GM18499 (cell line): ENCODE measurements around the gene VPS37B.

Source experiments
- ATAC-seq: cut with Tn5 transposase; IDR thresholded peaks from one replicate; pipeline ENCODE4 v1.9.1; 2021; ENCODE audit warnings: moderate number of reproducible peaks; ENCODE audit not compliant: insufficient read depth, unreplicated experiment

The VPS37B gene

DNA sequence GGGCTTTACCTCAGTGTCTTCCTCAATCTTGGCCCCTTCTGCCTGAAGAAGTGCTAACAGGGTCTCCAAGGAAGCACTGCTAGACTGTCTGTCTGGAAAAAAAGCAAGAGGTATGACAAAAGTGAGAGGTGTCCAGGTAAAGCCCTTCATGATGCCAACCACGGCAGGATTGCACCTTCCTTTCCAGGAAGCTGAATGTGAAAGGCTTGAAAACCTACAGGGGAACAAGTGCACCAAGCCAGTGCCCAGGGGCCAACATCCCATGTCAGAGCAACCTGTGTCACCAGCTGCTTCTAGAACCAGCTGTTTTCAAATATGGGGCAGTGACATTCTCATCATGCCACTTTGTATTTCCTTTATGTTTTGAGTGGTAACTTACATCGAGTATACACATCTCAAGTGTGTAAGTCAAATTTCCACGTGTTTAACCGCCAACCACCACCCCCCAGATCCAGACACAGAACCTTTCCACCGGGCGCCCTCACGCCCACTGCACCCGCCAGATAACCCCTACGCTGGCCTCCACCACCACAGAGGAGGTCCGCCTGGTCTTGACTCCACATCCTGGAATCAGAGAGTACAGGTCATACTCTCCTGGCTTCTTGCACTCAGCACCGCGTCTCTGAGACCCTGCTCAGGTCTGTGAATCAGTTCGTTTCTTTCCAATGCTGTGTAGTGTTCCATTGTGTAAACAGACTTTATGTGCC is 27.3 kb downstream of the VPS37B start:
- no peak for ATAC-seq

DNA sequence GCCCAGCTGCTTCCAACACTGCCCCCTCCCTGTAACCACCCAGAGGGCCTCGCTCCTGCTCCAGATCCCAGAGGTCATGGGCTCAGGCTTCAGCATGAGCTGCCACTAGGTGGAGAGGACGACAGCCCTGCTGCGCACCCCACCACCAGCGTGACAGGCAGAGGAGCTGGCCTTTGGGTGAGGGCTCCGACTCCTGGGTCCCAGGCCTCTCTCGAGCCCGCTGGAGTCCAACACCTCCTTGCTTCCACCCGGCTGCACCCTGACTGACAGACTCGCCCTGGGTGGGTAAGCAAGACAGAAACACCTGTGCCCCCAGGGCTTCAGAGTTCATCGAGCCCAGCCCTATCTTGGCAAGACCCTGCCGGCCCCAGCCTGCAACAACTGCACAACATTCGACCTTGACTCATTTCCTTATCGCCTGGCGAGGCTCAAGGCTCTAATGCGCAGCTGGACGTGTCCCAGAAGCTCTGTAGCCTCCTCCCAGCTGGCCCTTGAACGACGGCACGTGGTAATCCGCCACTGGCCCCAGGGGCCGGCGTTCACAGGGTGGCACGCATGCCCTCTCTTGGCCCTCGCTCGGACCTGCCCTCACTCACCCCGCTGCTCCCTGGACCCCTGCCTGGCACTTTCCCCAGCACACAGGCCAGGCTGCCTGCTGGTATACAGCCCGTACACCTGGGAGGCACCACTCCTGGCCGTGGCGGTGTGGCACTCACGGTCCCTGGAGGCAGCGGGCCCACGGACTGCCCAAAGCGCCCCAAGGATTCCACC is 28.0 kb downstream of the VPS37B start:
- ATAC-seq = no peak

DNA sequence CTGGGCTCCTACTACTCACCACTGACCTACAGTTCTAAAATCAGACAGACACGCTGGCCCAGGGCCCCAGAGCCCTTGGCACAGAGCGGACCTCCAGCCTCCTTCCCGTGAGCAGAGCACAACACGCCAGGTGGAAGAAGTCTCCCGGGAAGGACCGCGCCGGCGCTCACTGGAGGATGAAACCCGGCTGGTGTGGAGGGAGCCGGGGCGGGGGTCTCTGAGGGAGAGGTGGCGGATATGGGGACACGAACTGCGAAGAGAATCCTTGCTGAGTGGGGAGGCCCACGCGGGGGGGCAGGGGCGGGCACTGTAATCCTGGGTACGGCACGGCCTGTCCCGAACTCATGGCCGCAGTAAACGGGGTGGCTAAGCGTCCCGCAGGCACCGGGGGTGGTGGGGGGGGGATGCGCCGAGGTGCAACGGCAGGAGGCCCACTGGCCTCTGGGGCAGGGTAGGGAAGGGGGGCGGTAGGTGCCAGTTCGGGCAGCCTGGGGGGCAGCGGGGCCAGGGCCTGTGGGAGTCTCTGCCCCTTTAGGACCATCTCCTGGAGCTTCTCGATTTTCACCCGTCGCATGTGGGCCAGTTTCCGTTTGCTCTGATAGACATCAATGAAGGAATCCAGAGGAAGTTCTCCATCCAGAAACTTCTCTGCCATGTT is 28.8 kb downstream of the VPS37B start:
- ATAC-seq = no peak

DNA sequence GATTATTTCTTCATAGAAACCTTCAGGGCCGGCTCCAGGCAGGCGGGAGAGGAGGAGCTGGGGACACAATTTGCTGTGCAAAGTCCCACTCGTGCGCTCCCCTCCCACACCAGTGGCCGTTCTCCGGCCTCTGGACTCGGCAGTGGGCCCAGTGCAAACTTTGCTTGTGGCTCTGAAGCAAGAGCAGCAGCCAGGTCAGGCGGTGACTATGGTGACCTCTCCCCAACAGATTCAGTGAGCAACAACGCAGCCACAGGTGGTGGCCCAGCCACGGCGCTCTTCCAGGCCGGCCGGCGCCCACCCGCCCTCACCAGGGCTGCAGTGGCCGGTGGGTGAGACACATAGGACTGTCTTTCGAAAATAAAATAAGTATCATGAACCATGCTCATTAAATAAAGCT is 29.5 kb downstream of the VPS37B start:
- no peak for ATAC-seq

DNA sequence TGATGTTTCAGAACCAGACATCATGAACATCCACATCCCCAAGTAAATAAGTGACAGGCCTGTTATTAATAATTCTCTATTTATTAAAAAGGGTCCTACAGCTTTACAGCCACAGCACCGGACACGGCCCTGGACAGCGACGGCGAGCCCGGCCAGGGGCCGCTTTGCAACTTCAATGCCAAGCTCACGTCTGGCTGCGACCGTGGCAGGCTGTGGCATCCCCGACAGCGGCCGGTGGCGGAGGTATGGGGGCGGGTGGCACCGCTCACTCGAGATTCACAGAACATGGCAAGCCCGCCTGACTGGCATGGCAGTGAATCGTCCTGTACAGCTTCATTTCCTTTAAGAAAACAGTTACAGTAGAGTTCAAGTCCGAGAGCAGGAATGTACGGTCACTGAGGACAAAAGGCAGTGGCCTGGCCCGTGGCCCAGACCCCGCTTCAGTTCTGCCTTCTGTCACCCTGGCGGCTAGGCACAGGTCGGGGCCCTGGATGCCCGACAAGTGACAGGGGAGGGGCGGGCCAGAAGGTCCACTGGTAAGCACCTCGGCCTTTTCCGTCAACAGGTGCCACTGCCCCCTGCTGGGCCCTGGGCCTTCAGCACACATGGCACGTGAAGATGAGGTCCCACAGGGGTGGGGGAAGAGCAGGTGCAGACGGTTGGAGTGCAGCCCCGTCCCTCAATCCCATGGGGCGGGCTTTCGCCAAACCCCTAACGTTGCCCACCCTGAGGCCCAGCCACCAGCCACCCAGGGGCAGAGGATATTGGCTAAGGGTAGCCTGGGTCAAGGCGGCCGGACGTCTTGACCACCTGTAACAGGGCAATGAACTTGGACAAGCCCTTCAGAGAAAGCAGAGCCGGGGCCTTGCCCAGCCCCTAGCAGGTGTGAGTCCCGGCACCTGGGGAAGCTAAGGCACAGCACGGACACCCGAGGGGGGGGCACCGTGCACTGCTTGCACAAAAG is 30.4 kb downstream of the VPS37B start:
- ATAC-seq = no peak

DNA sequence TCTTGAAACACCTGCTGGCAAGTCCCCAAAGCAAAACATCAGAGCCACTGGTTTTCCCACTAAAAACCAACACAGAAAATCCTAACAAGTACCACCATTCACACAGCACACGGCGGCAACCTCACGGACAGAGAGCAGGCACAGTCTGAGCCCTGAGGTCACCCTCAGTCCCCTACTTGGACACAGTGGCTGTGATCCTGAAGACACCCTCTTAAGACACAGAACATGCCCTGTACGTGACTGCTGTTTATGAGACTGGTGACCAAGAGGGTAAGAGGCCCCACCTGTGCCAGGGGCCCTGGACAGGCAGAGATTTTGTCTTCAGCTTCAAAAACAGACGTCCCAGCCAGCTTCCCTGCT is 31.1 kb downstream of the VPS37B start:
- ATAC-seq = no peak

DNA sequence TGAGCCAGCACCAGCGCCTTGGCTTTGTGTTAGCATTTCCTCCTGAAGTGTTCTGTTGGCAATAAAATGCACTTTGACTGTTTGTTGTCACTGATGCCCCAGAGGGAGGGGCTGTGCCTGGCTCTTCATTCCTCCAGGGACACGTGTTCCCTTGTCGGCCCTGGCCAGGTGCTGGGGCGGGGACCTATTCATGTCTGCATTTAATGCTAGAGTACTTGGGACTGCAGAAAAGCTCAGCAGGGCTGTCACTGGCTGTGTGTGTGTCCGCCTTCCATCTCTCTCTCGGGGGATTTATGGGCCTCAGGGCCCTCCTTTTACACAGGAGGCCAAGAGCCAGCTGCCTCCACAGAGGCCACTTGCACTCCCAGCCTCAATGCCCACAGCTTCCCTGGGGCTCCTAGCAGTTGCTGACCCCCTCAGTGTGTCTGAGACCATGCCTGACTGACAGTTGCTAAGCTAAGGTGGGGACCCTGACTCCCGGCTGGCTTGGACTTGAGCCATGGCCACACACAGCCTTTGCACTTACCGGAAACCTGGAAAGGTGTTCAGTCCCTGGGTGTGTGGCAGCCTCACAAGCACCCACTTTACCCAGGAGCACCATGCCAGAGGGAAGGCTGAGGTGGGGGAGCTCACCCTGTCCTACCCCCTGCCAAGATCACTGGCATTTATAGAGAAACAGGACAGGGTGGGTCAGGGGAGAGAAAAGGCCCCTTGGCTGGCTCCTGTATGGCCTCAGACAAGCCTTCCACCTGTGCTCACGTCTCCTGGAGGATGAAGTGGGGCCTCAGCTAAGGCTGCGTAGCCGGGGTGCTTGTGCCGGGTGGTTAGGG is 32.8 kb downstream of the VPS37B start:
- ATAC-seq = no peak

DNA sequence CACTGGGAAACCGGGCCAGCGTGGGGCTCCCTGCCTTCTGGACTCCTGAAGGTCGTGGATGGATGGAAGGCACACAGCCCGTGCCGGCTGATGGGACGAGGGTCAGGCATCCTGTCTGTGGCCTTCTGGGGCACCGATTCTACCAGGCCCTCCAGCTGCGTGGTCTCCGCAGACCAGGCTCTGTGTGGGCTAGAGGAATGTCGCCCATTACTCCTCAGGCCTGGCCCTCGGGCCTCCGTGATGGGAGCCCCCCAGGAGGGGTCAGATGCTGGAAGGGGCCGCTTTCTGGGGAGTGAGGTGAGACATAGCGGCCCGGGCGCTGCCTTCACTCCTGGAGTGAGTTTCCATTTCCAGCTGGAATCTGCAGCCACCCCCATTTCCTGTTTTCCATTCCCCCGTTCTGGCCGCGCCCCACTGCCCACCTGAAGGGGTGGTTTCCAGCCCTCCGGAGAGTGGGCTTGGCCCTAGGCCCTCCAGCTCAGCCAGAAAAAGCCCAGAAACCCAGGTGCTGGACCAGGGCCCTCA is 33.8 kb downstream of the VPS37B start:
- ATAC-seq = no peak

DNA sequence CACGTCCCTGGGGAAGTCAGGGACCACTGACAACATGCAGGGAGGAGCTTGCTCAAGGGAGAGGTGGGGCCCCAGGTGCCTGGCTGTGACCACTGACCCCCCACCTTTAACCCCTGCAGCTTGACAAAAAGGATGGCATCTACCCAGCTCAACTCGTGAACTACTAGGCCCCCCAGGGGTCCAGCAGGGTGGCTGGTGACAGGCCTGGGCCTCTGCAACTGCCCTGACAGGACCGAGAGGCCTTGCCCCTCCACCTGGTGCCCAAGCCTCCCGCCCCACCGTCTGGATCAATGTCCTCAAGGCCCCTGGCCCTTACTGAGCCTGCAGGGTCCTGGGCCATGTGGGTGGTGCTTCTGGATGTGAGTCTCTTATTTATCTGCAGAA is 34.3 kb downstream of the VPS37B start:
- ATAC-seq = no peak

DNA sequence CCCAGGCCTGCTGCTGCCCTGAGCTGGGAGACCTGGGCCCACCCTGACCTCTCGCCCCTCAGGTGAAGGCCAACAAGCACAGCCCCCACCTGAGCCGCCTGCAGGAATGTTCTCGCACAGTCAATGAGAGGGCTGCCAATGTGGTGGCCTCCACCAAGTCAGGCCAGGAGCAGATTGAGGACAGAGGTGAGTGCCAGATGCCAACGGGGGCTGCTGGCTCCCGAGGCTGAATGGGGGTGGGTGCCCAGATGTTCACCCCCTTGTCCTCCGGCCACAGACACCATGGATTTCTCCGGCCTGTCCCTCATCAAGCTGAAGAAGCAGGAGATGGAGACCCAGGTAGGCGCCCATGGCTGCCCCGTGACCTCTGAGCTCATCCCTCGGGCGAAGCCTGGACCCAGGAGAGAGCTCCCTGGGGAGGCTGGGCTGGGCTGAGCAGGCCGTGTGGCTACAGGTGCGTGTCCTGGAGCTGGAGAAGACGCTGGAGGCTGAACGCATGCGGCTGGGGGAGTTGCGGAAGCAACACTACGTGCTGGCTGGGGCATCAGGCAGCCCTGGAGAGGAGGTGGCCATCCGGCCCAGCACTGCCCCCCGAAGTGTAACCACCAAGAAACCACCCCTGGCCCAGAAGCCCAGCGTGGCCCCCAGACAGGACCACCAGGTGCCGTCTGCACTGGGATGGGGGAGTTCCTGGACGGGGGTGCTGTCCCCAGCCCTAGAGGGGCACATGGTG is 34.9 kb downstream of the VPS37B start:
- no peak for ATAC-seq

DNA sequence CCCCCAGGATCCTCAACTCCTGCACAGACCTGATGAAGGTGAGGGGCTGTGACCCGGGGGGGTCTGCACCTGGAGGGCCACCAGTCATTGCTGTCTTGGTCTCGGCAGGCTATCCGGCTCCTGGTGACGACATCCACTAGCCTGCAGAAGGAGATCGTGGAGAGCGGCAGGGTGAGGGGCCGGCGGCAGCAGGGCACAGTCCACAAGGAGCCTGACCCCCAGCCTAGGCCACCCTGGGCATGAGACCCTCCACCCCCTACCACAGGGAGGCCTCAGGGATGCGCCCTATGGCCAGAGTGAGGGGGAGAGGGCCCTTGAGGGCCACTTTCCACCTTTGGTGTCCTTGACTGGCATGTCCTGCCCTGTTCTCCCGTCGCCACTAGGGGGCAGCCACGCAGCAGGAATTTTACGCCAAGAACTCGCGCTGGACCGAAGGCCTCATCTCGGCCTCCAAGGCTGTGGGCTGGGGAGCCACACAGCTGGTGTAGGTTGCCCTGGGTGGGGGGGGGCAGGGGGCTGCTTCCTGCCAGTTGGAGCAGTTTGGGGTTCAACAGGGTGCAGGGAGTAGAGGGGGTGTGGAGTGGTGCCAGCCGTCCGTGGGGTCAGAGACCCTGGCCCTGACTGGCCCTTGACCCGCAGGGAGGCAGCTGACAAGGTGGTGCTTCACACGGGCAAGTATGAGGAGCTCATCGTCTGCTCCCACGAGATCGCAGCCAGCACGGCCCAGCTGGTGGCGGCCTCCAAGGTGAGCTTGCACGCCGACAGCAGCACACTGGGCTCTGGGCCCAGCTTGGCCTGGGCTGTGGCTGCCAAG is 35.7 kb downstream of the VPS37B start:
- ATAC-seq = no peak

DNA sequence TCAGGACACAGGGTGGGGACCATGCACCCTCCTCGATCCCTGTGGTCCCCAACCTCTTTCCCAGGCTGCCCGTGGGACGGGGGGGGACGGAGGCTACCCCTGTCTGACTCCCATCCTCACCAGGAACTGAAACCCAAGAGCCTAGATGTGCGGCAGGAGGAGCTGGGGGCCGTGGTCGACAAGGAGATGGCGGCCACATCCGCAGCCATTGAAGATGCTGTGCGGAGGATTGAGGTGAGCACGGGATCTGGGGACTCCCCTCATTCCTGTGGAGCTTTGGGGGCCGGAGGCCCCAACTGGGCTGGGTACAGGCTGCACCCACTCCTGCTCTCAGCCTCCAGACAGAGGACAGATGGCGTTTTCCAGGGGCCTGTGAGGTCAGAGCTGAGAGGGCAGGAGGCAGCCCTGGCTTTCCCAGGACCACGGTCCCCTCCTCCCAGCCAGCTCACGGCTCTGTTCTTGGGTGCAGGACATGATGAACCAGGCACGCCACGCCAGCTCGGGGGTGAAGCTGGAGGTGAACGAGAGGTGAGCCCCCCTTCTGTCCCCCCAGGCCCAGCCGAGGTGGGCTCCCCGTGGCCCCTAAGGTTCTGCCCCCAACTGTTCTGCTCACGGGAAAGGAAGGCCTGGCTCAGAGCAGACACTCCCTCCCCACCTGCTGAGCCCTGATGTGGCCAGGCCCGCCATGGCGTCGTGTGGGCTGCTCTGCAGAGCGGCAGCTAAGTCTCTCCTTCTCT is 36.5 kb downstream of the VPS37B start:
- no peak for ATAC-seq

DNA sequence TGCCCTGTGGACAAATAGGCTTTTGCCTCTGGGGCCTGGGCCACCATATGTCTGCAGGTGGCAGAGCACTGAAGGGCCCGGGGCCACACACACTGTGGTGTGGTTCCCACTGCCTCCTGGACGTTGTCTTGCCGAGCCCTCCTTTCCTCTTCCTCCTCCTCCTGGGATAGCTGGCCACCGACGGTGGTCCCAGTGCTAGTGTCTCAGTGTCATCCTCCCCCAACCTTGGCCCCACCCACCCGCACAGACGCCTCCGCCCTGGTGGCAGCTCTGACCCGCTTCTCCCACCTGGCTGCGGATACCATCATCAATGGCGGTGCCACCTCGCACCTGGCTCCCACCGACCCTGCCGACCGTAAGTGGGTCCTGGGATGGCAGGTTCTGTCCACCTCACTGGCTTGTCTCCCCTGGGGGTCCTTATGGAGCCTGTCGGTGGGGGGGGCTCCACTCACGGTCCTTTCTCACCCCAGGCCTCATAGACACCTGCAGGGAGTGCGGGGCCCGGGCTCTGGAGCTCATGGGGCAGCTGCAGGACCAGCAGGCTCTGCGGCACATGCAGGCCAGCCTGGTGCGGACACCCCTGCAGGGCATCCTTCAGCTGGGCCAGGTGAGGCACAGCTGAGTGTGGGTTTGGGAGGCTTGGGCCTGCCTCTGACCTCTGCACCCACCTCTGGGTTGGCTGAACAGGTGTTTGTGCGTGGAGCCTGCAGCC is 37.2 kb downstream of the VPS37B start:
- ATAC-seq = no peak

DNA sequence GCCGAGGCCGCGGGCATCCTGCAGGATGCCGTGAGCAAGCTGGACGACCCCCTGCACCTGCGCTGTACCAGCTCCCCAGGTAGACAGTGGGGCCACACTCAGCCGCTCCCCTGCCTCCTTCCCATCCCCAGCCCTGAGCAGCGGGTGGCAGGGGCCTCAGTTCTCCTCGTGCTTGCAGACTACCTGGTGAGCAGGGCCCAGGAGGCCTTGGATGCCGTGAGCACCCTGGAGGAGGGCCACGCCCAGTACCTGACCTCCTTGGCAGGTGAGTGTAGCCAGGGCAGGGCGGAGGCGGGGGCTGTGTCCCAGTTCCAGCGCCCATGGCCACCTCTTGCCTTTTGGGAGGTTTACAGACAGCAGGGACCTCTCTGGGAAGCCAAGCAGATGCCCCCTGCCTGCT is 37.8 kb downstream of the VPS37B start:
- no peak for ATAC-seq

DNA sequence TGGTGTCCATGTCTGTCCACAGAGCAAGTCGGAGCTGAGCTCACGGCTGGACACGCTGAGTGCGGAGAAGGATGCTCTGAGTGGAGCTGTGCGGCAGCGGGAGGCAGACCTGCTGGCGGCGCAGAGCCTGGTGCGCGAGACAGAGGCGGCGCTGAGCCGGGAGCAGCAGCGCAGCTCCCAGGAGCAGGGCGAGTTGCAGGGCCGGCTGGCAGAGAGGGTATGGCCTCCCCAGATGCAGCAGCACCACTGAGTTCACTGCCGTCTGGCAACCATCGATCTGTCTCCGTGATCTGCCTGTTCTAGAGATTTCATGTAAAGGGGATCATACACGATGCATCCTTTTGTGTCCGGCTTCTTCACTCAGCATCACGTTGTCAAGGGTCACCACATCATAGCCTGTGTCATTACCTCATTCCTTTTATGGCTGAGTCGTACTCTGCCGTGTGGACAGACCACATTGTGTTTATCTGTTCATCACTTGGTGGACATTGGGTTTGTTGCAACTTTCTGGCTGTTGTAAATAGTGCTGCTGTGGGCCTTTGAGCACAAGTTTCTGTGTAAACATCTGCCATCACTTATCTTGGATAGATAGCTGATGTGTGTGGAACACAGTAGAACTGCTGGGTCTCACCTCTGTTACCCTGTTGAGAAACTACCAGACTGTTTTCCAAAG is 38.8 kb downstream of the VPS37B start:
- no peak for ATAC-seq
